GM12892 (cell line): ENCODE data around the gene TSPAN13. TPM values are rescaled to one million over a fixed set of nuclear protein-coding genes. Genes with fewer than 3 reads are reported as not detected.

ENCODE experiments used
- DNase-seq: peaks from one replicate; pipeline ENCODE4 v3.0.0; 2011; ENCODE audit not compliant: insufficient read length
- FAIRE-seq: peaks from 2 replicates; lab custom pipeline; 2011; peaks lifted over from hg19 to GRCh38; lab: Jason Lieb, UNC
- POLR2A ChIP-seq: IDR thresholded peaks from 2 replicates; pipeline ENCODE4 v1.6.1; 2011; ENCODE audit warnings: low read depth, low read length, control low read depth
- POLR2AphosphoS5 ChIP-seq: IDR thresholded peaks from 2 replicates; pipeline ENCODE4 v1.6.1; 2011; ENCODE audit warnings: low read depth, low read length, control low read depth
- TAF1 ChIP-seq: IDR thresholded peaks from 2 replicates; pipeline ENCODE4 v1.6.1; 2011; ENCODE audit warnings: low read depth, mild to moderate bottlenecking, control low read depth, low read length, borderline replicate concordance
- polyA plus RNA-seq: library from polyadenylated mRNA; unstranded; fragments of >200 nt; gene quantifications from one replicate; pipeline ENCODE4 v1.2.1, GENCODE V29; 2012; ENCODE audit warnings: missing spikeins, inconsistent platforms; ENCODE audit not compliant: missing spikeins

The TSPAN13 gene
- polyA plus RNA-seq, result not detected

DNA sequence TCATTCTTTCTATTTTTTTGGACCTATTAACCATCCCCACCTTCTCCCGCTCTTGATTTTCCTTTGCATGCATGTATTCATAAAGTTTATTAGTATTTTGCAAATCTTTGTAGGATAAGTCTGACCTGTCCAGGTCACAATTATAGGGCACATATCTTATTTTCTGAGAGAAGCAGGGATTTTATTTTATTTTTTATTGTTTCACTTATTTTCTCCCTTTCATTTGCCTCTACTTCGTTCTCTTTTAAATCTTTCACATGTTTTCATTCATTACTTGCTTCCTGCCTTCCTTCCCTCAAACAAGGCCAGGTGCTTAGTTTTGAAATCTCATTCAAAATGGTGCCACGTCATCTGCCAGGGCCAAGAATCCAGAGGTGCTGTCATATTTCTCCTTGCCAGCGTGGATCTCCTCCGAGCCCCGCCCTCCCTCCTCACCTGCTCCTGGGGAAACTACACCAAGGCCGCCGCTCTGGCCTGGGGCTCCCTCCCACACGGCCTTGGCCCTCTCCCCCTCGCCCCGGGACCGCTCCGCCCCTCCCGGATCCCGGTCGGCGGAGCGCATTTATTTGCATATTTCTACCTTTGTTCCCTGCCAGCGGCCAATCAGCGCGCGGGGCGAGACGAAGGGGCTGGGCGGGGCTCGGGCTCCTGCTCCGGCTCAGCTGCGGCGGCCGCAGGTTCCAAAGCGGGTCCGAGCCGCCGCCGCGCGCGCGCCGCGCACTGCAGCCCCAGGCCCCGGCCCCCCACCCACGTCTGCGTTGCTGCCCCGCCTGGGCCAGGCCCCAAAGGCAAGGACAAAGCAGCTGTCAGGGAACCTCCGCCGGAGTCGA lies at the start of gene TSPAN13:
Gene TSPAN13 (plus strand): TSS at position 654 of the 830 bp plus-strand sequence. CDS start 213 bp downstream, outside the sequence.
- DNase-seq (no peak), FAIRE-seq (no peak)
- TF ChIP-seq POLR2A (no peak), TAF1 (no peak), POLR2AphosphoS5 (no peak)

DNA sequence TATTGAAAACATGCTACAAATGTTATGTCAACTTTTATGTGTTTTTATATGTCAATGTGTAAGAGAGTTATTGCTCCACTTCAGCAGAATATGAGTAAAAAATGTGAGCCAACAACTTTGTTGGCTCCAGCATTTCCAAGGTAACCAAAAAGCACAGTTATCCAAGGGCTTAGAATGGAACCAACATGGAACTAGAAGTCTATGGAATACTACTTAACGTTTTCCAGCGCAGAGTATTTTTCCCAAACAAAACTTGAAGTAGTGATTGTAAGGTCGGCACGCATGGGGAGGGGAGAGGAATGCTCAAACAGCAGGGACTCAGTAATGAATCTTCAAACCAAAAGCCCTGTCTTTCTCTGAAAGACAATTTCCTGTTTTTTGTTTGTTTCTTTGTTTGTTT lies 45.0 kb upstream of the TSPAN13 start:
- no peak for DNase-seq
- TF ChIP-seq POLR2AphosphoS5 (no peak), POLR2A (no peak)
- no peak for FAIRE-seq

DNA sequence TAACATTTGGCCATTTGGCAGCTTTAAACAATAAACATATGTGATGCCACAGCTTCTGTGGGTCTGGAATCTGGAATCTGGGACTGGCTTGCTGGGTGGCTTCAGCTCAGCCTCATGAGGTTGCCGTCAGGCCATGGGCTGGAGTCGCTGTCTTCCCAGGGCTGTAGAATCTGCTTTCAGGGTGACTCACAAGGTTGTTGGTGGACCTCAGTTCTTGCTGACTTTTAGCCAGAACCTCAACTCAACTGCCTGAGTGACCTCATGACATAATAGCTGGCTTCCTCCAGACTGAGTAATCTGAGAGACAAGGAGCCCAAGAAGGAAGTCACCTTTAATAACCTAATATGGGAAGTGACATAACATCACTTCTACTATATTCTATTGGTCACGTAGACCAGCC lies 44.6 kb upstream of the TSPAN13 start:
- DNase-seq (no peak), FAIRE-seq (no peak)
- TF ChIP-seq POLR2A, result no peak
- no peak for TF ChIP-seq POLR2AphosphoS5
- TF ChIP-seq TAF1, result no peak

DNA sequence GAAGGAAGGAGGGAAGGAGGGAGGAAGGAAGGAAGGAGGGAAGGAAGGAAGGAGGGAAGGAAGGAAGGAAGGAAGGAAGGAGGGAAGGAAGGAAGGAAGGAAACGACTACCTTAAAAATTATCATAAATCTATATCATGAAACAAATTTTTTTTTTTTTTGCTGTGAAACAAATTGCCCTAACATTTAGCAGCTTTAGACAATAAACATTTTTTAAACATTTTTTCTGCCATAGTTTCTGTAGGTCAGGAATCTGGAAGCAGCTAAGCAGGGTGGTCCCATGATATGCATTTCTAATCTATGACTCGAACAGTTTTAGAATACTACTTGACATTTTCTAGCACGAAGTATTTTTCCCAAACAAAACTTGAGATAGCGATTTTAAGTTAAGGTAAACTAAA lies 42.9 kb upstream of the TSPAN13 start:
- no peak for FAIRE-seq
- no peak for DNase-seq
- TF ChIP-seq TAF1 (no peak), POLR2A (no peak), POLR2AphosphoS5 (no peak)

DNA sequence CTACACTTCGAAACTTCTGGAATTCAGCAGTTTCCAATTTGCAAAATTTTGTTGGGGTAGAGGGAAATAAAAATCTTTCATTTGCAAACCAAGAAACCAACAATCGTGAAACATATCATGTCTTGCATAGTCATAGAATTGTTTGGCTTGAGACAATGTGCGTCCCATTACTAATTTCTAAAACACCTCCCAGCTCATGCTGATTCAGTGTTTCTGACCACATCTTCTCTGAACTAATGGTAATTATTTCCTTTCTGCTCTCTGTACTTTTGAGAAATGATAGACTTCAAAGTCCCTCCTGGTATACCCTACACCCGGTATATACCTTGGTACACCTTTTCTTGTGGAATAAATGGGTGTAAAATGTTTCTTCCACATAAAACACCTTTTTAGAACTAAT lies 41.8 kb upstream of the TSPAN13 start:
- DNase-seq (no peak), FAIRE-seq (no peak)
- TF ChIP-seq TAF1 (no peak), POLR2A (no peak), POLR2AphosphoS5 (no peak)

DNA sequence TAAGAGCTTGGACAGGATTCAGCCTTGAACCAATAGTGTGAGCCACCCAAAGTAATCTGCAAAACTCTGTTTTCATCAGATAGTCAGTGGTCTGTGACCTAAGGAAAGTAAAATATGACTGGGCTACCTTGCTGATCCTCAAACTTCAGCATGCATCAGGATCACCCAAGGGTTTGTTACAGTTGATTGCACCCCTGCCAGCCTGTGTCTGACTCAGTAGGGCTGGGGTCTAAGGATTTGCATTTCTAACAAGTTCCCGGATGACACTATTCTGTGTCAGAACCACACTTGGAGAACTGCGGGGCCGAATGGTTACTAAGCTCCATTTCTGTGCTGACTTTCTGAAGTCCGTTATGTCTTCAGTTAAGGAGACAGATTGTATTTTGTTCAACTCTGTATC lies 40.6 kb upstream of the TSPAN13 start:
- no peak for TF ChIP-seq POLR2AphosphoS5
- TF ChIP-seq TAF1, result no peak
- no peak for TF ChIP-seq POLR2A
- FAIRE-seq (no peak), DNase-seq (no peak)

DNA sequence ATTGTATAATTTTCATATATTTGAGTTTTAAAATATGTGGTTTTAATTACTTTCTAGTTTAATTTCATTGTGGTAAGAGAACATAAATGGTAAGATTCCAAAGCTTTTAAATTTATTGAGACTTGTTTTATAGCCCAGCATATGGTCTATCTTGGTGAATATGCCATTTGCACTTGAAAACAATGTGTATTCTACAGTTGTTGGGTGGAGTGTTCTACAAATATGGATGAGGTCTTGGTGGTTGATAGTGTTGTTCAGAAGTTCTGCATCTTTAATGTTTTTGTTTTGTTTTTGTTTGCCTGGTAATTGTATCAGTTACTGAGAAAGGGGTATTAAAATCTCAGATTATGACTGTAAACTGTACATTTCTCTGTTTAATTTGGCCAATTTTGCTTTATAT lies 37.6 kb upstream of the TSPAN13 start:
- FAIRE-seq (no peak), DNase-seq (no peak)
- TF ChIP-seq TAF1 (no peak), POLR2A (no peak)

DNA sequence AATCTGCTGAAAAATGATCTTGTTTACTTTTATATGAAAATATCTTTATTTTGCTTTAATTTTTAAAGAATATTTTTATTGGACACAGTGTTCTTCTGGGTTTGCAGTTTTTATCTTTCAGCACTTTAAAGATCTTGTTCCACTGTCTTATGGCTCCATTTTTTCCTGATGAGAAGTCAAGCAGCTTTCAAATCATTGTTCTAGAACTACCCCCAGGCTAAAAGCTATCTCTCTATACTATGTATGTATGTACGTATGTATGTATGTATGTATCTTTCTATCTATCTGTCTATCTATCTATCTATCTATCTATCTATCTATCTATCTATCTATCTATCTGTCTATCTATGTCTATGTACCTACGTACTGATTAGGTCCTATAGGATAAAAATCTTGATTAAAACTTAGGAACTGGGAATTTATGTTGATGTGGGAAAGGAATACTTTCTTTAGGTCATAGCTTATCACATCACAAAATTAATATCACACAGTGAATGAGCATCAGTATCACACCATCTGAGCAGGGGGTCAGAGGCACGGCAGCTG lies 35.4 kb upstream of the TSPAN13 start:
- TF ChIP-seq POLR2A (no peak), TAF1 (no peak), POLR2AphosphoS5 (no peak)

DNA sequence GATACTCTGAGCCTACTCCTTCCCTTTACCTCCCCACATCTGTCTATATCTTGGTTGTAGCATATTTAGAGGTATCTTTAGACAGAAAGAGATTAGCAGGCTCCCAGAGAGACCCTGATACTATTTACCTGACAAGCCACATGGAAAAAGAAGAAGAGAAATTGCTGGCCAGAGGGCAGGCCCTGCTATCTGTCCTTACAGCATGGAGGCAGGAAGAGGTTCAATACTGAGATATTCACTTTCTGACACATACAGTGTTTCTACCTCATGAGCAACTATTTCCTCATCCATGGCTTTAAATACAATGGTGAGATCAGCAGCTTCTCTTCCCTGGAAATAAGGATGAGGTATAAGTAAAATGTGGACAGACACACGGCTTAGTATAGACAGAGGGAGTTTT lies 33.9 kb upstream of the TSPAN13 start:
- TF ChIP-seq POLR2AphosphoS5 (no peak), TAF1 (no peak), POLR2A (no peak)
- FAIRE-seq (no peak), DNase-seq (no peak)

More for the DNA sequence above, 35.4 kb upstream of the TSPAN13 start:
- FAIRE-seq (no peak), DNase-seq (no peak)

DNA sequence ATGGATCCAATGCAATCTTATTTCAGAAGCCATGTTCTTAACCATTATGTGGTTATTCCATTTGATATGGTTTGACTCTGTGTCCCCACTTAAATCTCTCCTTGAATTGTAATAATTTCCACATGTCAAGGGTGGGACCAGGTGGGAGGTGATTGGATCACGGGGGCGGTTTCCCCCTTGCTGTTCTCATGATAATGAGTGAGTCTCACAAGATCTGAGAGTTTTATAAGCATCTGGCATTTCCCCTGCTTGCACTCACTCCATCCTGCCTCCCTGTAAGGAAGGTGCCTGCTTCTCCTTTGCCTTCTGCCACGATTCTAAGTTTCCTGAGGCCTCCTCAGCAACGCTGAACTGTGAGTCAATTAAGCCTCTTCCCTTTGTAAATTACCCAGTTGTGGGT lies 32.0 kb upstream of the TSPAN13 start:
- no peak for FAIRE-seq
- TF ChIP-seq TAF1, result no peak
- no peak for TF ChIP-seq POLR2AphosphoS5
- TF ChIP-seq POLR2A, result no peak
- DNase-seq, result no peak

DNA sequence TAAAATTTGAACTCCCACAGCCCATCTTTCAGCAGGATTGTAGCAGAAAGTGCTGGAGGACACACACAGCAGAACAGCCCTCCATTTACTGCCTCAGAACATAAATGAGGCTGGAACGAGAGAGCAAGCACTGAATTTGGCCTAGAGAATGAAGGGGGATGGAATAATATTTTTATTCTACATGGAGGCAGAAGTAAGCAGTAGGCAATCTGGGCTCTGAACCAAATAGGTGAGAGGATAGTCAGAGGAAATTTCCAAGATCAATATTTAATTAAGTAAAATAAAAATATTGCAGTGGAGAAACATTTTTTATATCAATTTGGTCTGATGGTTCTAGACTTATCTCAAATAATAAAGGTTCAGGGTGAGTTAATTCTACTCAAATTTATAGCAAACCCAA lies 29.2 kb upstream of the TSPAN13 start:
- TF ChIP-seq TAF1 (no peak), POLR2A (no peak), POLR2AphosphoS5 (no peak)
- FAIRE-seq, result no peak
- no peak for DNase-seq

DNA sequence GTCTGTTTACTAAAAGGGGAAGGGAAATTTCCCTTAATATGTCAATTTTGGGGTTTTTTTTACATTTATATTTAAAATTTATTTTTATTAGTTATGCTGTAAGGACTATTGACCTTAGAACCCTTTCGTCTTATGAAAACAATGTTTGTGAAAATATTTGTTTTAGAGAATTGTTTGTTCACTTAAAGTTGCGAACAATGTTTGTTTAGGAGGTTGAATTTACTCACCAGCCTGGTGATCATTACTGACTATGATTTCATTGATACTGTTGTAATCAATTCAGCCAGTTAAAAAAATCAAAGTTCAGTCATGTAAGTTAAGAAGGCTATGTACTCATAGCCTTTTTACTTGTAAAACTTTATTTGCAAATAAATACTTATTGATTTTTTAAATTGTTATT lies 27.4 kb upstream of the TSPAN13 start:
- TF ChIP-seq TAF1 (no peak), POLR2AphosphoS5 (no peak), POLR2A (no peak)
- no peak for FAIRE-seq
- no peak for DNase-seq

DNA sequence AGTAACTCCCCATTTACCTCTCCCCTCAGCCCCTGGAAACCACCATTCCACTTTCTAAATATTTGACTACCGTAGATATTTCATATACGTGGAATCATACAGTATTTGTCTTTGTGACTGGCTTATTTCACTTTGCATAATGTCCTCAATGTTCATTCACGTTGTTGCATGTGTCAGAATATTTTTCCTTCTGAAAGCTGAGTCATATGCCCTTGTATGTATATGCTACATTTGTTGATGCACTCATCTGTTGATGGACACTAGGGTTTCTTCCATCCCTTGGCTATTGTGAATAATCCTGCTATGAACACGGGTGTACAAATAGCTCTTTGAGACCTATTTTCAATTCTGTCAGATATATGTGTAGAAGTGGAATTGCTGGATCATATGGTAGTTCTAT lies 25.8 kb upstream of the TSPAN13 start:
- TF ChIP-seq POLR2A (no peak), TAF1 (no peak), POLR2AphosphoS5 (no peak)
- DNase-seq (no peak), FAIRE-seq (no peak)
